ENCODE measurements around the gene PDLIM7. TPM values are rescaled to one million over a fixed set of nuclear protein-coding genes. Genes with fewer than 3 reads are reported as not detected.

Gene PDLIM7
- total and polyA plus RNA-seq, 7 donors, result 7.2 to 923 (median 274) TPM

DNA sequence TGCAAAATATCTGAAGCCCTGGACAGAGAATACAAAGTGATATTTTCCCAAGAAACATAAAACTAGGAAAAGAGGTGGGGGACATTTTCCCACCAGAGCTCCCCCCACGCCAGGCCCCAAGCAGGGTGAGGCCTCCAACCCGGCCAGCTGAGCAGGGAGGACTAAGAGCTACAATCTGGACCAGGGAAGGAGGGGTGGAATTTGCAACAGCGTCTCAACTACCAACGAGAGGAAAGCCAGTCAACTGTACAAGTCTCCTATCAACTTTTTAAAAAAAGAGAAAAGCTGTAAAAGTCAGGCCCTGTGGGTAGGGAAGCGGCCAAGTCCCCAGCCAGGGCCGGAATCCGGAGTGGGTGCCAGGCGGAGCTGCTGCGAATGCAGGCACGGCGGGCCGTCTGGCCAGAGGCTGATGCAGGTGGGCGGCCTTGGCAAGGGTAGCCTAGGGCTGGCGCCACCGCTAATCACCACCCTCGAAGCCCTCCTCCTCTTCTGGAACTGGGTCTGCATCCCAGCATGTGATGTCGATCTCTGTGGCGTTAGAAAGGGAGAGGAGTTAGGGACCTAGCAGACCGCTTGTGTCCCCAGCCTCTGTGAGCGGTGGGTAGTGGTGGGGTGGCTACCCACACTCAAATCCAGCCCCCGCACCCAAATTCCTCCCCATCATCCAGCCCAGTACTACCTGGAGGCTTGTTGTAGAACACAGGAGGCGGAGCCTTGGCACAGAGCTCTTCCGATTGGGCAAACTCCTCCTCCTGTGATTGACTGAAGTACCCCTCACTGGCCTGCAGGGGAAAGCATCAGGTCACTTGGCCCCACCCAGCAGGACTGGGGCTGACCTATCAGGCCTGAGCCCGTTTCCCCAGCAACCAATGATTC lies 40.2 kb downstream of the PDLIM7 start:
- H3K27me3 ChIP-seq, result peaks cover 0 to 12% (median 5%) of the 10 kb centered on the region in 3 donors
- intact Hi-C loops (cut with DNase I), result loop anchor here (1.0 to 2.0 kb wide), 2 partner anchors 16 to 39 kb away; partner anchors contain the start of gene DBN1
- H3K4me3 ChIP-seq, result no peak overlapping the region
- H3K27ac ChIP-seq, result peak overlapping the region; percentile 68 to 82 (median 75)
- H3K9me3 ChIP-seq, result no peaks in the 10 kb centered on the region
- TF ChIP-seq POLR2AphosphoS5 (IDR thresholded peaks at IDR 0.05) (no peak), POLR2A (IDR thresholded peaks at IDR 0.05) (no peak), EP300 (IDR thresholded peaks at IDR 0.05) (no peak)
- TF ChIP-seq, protein P1, sequence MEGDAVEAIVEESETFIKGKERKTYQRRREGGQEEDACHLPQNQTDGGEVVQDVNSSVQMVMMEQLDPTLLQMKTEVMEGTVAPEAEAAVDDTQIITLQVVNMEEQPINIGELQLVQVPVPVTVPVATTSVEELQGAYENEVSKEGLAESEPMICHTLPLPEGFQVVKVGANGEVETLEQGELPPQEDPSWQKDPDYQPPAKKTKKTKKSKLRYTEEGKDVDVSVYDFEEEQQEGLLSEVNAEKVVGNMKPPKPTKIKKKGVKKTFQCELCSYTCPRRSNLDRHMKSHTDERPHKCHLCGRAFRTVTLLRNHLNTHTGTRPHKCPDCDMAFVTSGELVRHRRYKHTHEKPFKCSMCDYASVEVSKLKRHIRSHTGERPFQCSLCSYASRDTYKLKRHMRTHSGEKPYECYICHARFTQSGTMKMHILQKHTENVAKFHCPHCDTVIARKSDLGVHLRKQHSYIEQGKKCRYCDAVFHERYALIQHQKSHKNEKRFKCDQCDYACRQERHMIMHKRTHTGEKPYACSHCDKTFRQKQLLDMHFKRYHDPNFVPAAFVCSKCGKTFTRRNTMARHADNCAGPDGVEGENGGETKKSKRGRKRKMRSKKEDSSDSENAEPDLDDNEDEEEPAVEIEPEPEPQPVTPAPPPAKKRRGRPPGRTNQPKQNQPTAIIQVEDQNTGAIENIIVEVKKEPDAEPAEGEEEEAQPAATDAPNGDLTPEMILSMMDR (IDR thresholded peaks at IDR 0.05), result peak; percentile 50 to 73 (median 63)
- H3K36me3 ChIP-seq, result peaks cover 0 to 29% (median 16%) of the 10 kb centered on the region in 4 donors
- WGBS, 2 donors, result 85 to 87% methylated on average over 24 of the region's 24 CpGs
- DNase-seq, result peak; percentile 93
- peaks cover 0 to 55% (median 40%) of the 10 kb centered on the region in 4 donors for H3K4me1 ChIP-seq

DNA sequence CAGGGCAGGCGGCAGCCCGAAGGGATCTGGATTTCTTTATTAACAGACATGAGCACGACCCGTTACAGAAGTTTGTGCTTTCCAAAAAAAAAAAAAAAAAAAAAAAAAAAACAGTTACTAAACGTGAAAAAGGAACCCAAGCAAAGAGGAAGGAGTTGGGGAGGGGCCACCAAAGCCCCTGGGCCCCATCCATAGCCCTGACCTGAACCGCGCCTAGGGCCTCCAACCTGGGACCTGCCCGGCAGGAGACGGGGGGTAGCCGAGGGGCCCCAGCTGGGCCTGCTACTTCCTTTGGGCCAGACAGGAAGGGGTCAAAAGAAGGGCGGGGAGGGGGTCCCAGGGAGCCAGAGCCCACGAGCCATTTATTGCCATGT lies 40.8 kb downstream of the PDLIM7 start:
- no peaks in the 10 kb centered on the region for H3K9me3 ChIP-seq
- peaks cover 0 to 50% (median 40%) of the 10 kb centered on the region in 4 donors for H3K4me1 ChIP-seq
- intact Hi-C loops (cut with DNase I), result loop anchor here (1.0 to 2.0 kb wide), 2 partner anchors 16 to 40 kb away; partner anchors contain the start of gene DBN1
- TF ChIP-seq, protein P1 (IDR thresholded peaks at IDR 0.05), result no peak
- TF ChIP-seq EP300 (IDR thresholded peaks at IDR 0.05) (no peak), POLR2AphosphoS5 (IDR thresholded peaks at IDR 0.05) (no peak), POLR2A (IDR thresholded peaks at IDR 0.05) (no peak)
- peaks cover 0 to 18% (median 11%) of the 10 kb centered on the region in 3 donors for H3K27me3 ChIP-seq
- H3K27ac ChIP-seq, result peak overlapping the region; percentile 68 to 82 (median 75)
- H3K4me3 ChIP-seq, result no peak overlapping the region
- peaks cover 0 to 29% (median 16%) of the 10 kb centered on the region in 4 donors for H3K36me3 ChIP-seq
- 27 to 31% methylated on average over 12 of the region's 12 CpGs for WGBS, 2 donors
- DNase-seq, result no peak

DNA sequence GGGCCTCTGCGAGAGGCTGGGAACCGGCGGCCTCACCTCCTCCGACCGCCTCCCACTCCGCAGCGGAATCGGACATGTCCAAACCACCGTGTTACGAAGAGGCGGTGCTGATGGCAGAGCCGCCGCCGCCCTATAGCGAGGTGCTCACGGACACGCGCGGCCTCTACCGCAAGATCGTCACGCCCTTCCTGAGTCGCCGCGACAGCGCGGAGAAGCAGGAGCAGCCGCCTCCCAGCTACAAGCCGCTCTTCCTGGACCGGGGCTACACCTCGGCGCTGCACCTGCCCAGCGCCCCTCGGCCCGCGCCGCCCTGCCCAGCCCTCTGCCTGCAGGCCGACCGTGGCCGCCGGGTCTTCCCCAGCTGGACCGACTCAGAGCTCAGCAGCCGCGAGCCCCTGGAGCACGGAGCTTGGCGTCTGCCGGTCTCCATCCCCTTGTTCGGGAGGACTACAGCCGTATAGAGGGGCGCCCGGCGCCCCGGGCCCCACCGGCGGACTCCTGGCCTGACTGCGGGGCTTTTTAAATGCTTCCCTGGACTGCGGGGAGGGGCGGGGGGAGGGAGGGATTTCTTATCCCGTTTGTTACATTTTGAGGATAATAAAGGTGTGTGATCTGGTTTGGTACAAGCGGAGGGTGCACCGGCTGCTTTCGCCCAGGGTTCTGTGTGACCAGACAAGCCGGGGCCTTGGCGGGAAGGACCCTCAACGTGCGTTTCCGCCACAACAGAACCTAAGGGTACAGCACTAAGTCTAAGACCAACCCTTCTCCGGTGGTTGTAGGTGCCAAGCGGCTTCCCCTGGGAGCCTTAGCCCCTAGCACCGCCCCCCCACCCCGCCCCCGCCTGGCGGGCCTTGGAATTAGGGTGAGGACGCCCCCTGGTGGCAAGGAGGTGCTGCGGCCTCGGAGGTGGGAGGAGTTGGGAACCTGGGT lies 41.5 kb downstream of the PDLIM7 start:
- intact Hi-C loops (cut with DNase I), result loop anchor here (1.0 to 2.0 kb wide), 3 partner anchors 17 to 40 kb away; partner anchors contain the start of genes DBN1 and GRK6
- TF ChIP-seq, protein P1 (IDR thresholded peaks at IDR 0.05), result peak; percentile 66 to 92 (median 74)
- TF ChIP-seq POLR2A (IDR thresholded peaks at IDR 0.05) (no peak), EP300 (IDR thresholded peaks at IDR 0.05) (no peak), POLR2AphosphoS5 (IDR thresholded peaks at IDR 0.05) (peak in 3 of 4 donors; percentile 44 to 65 (median 47))
- DNase-seq, result peak; percentile 97
- Histone ChIP-seq H3K27ac (peak overlapping the region; percentile 68 to 82 (median 75)), H3K9me3 (no peaks in the 10 kb centered on the region), H3K27me3 (peaks cover 0 to 22% (median 12%) of the 10 kb centered on the region in 3 donors), H3K36me3 (peaks cover 0 to 29% (median 16%) of the 10 kb centered on the region in 4 donors), H3K4me1 (peaks cover 0 to 47% (median 40%) of the 10 kb centered on the region in 4 donors), H3K4me3 (peak overlapping the region; percentile 41 to 53 (median 51))
- WGBS, 2 donors, result 0 to 1% methylated on average over 76 of the region's 76 CpGs

DNA sequence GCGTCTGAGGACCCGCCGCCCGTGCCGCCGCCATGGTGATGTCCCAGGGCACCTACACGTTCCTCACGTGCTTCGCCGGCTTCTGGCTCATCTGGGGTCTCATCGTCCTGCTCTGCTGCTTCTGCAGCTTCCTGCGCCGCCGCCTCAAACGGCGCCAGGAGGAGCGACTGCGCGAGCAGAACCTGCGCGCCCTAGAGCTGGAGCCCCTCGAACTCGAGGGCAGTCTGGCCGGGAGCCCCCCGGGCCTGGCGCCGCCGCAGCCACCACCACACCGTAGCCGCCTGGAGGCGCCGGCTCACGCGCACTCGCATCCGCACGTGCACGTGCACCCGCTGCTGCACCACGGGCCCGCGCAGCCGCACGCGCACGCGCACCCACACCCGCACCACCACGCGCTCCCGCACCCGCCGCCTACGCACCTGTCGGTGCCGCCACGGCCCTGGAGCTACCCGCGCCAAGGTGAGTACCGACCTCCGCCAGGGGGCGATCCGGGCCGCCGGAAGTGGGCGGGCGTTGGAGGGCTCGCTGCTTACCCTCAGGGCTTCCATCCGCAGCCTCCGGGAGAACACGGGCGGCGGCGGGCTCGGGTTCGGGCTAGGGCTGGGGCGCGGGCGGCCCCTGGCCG lies 42.3 kb downstream of the PDLIM7 start:
- H3K9me3 ChIP-seq, result no peaks in the 10 kb centered on the region
- H3K27me3 ChIP-seq, result peaks cover 0 to 29% (median 20%) of the 10 kb centered on the region in 3 donors
- peaks cover 0 to 47% (median 40%) of the 10 kb centered on the region in 4 donors for H3K4me1 ChIP-seq
- intact Hi-C loops (cut with DNase I), result loop anchor here (2.0 kb wide), 1 partner anchor 28 kb away; the partner anchor contains the start of gene GRK6
- 0 to 1% methylated on average over 80 of the region's 80 CpGs for WGBS, 2 donors
- H3K4me3 ChIP-seq, result peak overlapping the region; percentile 41 to 53 (median 51)
- DNase-seq, result peak; percentile 90
- H3K36me3 ChIP-seq, result peaks cover 0 to 24% (median 12%) of the 10 kb centered on the region in 4 donors
- TF ChIP-seq, protein P1 (IDR thresholded peaks at IDR 0.05), result peak; percentile 29 to 69 (median 60)
- TF ChIP-seq POLR2A (IDR thresholded peaks at IDR 0.05), result no peak
- TF ChIP-seq POLR2AphosphoS5 (IDR thresholded peaks at IDR 0.05), result peak in 1 of 4 donors; percentile 46
- no peak for TF ChIP-seq EP300 (IDR thresholded peaks at IDR 0.05)
- peak overlapping the region; percentile 68 to 82 (median 75) for H3K27ac ChIP-seq
